ENCODE measurements around the gene TSPYL4.

DNA sequence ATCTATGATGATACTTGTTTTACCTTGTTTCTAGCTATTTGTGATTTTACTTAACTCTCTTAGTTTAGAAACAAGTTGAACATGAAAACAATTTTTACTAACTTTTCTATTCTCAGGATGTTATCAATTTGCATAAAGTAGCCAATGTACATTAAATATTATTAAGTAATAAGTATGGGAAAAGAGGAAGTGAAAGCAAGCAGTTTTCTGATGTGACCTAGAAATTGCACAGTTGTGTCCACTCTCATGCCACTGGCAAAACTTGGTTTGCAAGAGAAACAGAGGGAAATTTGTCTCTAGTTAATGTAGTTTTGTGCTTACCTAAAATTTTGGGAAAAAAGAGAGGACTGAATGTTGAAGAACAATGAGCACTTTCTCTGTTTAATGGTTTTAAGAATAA lies 45.1 kb upstream of the TSPYL4 start:
- no peak for TF ChIP-seq POLR2A (IDR thresholded peaks at IDR 0.05; ENCODE audit: low read depth, low read length)
- no peak for TF ChIP-seq POLR2AphosphoS5 (IDR thresholded peaks at IDR 0.05; ENCODE audit: insufficient read depth, low read depth, low read length)

Measured in endothelial cell of umbilical vein (primary cell).